Measurements from ENCODE around the gene MAD2L1. TPM values are rescaled to one million over a fixed set of nuclear protein-coding genes. Genes with fewer than 3 reads are reported as not detected.
A peak's percentile ranks its signal among the peaks of the same experiment; 100 is the strongest.
"Not testable (repeated sequence)": the region's sequence is repeated elsewhere in the genome, so short reads cannot be mapped to it uniquely, and the experiment has no call there.

The MAD2L1 gene
- total RNA-seq, 2 donors from 2014 or later, result 2.4 to 11.0 TPM

GRCh38 chr4:120078216-120078615 is 11.6 kb upstream of the MAD2L1 start:
- Histone ChIP-seq H3K36me3 (no peaks in the 10 kb centered on the region), H3K4me1 (replicated peaks) (no peaks in the 10 kb centered on the region), H3K9me3 (no peaks in the 10 kb centered on the region), H3K27ac (no peak overlapping the region), H3K27me3 (replicated peaks; ENCODE audit: insufficient read depth) (no peaks in the 10 kb centered on the region), H3K4me3 (no peak overlapping the region)
- 88% methylated on average over 1 of the region's 1 CpG for WGBS
- intact Hi-C loops (cut with DNase I), result loop anchor here (10.0 kb wide), 1 partner anchor 77 kb away; no protein-coding TSS in a partner anchor
- no peak for DNase-seq (ENCODE audit: low spot score)
- TF ChIP-seq CTCF (IDR thresholded peaks at IDR 0.05) (no peak), POLR2AphosphoS5 (IDR thresholded peaks at IDR 0.05) (no peak), POLR2A (IDR thresholded peaks at IDR 0.05) (no peak)

- H3K27ac ChIP-seq, result no peak overlapping the region
- intact Hi-C loops (cut with DNase I), result loop anchor here (5.0 to 10.0 kb wide), 2 partner anchors 84 to 1021 kb away; no protein-coding TSS in a partner anchor
- no peak overlapping the region for H3K4me3 ChIP-seq
- no peak for DNase-seq (ENCODE audit: low spot score)
- no peaks in the 10 kb centered on the region for H3K36me3 ChIP-seq
- WGBS, result 62% methylated on average over 11 of the region's 11 CpGs
- no peaks in the 10 kb centered on the region for H3K27me3 ChIP-seq (replicated peaks; ENCODE audit: insufficient read depth)
- no peaks in the 10 kb centered on the region for H3K9me3 ChIP-seq
- H3K4me1 ChIP-seq (replicated peaks), result no peaks in the 10 kb centered on the region
- TF ChIP-seq CTCF (IDR thresholded peaks at IDR 0.05) (peak; percentile 27 to 79 (median 46)), POLR2A (IDR thresholded peaks at IDR 0.05) (no peak)
Observed at GRCh38 chr4:120071192-120071795, 4.6 kb upstream of the MAD2L1 start.

DNA sequence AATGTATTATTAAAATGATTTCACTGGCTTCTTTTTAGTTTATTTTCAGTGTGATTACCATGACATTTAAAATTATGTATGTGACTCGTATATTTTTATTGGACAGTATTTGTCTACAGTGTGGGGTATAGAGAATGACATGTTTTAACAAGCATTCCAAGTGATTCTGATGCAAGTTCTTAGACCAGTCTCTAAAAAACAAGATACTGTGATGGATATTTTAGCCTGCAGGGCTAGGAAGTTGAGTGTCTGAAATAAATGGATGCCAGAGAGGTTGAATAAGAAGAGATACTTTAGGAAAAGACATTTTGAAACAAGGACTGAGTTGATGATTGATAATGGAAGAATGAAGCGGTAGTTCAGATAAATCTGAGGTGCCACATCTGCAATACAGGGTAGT is 3.5 kb upstream of the MAD2L1 start:
- no peak overlapping the region for H3K27ac ChIP-seq
- no peak overlapping the region for H3K4me3 ChIP-seq
- H3K9me3 ChIP-seq, result no peaks in the 10 kb centered on the region
- DNase-seq (ENCODE audit: low spot score), result no peak
- no peaks in the 10 kb centered on the region for H3K36me3 ChIP-seq
- intact Hi-C loops (cut with DNase I), result loop anchor here (5.0 to 10.0 kb wide), 2 partner anchors 85 to 1022 kb away; no protein-coding TSS in a partner anchor
- no peaks in the 10 kb centered on the region for H3K4me1 ChIP-seq (replicated peaks)
- TF ChIP-seq CTCF (IDR thresholded peaks at IDR 0.05), result no peak
- no peak for TF ChIP-seq POLR2AphosphoS5 (IDR thresholded peaks at IDR 0.05)
- TF ChIP-seq POLR2A (IDR thresholded peaks at IDR 0.05), result no peak
- no peaks in the 10 kb centered on the region for H3K27me3 ChIP-seq (replicated peaks; ENCODE audit: insufficient read depth)
- 56% methylated on average over 2 of the region's 2 CpGs for WGBS

- under 1% methylated on average over 15 of the region's 15 CpGs for WGBS
- H3K27me3 ChIP-seq (replicated peaks; ENCODE audit: insufficient read depth), result no peaks in the 10 kb centered on the region
- TF ChIP-seq CTCF (IDR thresholded peaks at IDR 0.05), result no peak
- TF ChIP-seq POLR2AphosphoS5 (IDR thresholded peaks at IDR 0.05), result no peak
- no peak for TF ChIP-seq POLR2A (IDR thresholded peaks at IDR 0.05)
- H3K4me1 ChIP-seq (replicated peaks), result no peaks in the 10 kb centered on the region
- intact Hi-C loops (cut with DNase I), result no loop called here
- no peaks in the 10 kb centered on the region for H3K9me3 ChIP-seq
- H3K27ac ChIP-seq, result peak overlapping the region; percentile 86 to 92
- no peaks in the 10 kb centered on the region for H3K36me3 ChIP-seq
- no peak for DNase-seq (ENCODE audit: low spot score)
- H3K4me3 ChIP-seq, result peak overlapping the region; percentile 54 to 57
Observed at GRCh38 chr4:120065974-120066516, 603 bp downstream of the MAD2L1 start.

GRCh38 chr4:120064887-120065286 is 1.8 kb downstream of the MAD2L1 start:
- H3K4me1 ChIP-seq (replicated peaks), result no peaks in the 10 kb centered on the region
- TF ChIP-seq POLR2A (IDR thresholded peaks at IDR 0.05) (no peak), CTCF (IDR thresholded peaks at IDR 0.05) (no peak), POLR2AphosphoS5 (IDR thresholded peaks at IDR 0.05) (no peak)
- 56% methylated on average over 5 of the region's 5 CpGs for WGBS
- no peaks in the 10 kb centered on the region for H3K27me3 ChIP-seq (replicated peaks; ENCODE audit: insufficient read depth)
- no peak for DNase-seq (ENCODE audit: low spot score)
- H3K27ac ChIP-seq, result no peak overlapping the region
- no peaks in the 10 kb centered on the region for H3K36me3 ChIP-seq
- intact Hi-C loops (cut with DNase I), result no loop called here
- no peaks in the 10 kb centered on the region for H3K9me3 ChIP-seq
- no peak overlapping the region for H3K4me3 ChIP-seq

GRCh38 chr4:120063711-120064110 is 2.9 kb downstream of the MAD2L1 start:
- H3K4me3 ChIP-seq; H3K27ac ChIP-seq; H3K9me3 ChIP-seq; H3K4me1 ChIP-seq (replicated peaks); H3K36me3 ChIP-seq; DNase-seq (ENCODE audit: low spot score); H3K27me3 ChIP-seq (replicated peaks; ENCODE audit: insufficient read depth); intact Hi-C loops (cut with DNase I): not testable (repeated sequence)
- WGBS, result 89% methylated on average over 9 of the region's 9 CpGs

Measured in prostate gland (tissue), 2 donors.